ENCODE measurements around the gene DDX31. TPM values are rescaled to one million over a fixed set of nuclear protein-coding genes. Genes with fewer than 3 reads are reported as not detected.
"Not testable (repeated sequence)": the region's sequence is repeated elsewhere in the genome, so short reads cannot be mapped to it uniquely, and the experiment has no call there.

DDX31 gene
- 10 to 100 TPM in 6 of 7 donors, 1 to 10 TPM in 1; 9.7 to 19.6 (median 16.4) TPM for total RNA-seq
- 10 to 100 TPM; 10.6 to 11.0 TPM for polyA plus RNA-seq
- long read RNA-seq, donor 1, full-length matches to known transcripts, result 20 of 38 reads
- long read RNA-seq, donor 1, partial matches to known transcripts, result 4 of 38 reads
- long read RNA-seq, donor 1, other reads (novel, unspliced or antisense), result 14 of 38 reads
- long read RNA-seq, donor 2, partial matches to known transcripts, result 16 of 43 reads
- long read RNA-seq, donor 2, other reads (novel, unspliced or antisense), result 25 of 43 reads
- long read RNA-seq, donor 3, full-length matches to known transcripts, result 4 of 13 reads
- long read RNA-seq, donor 3, partial matches to known transcripts, result 2 of 13 reads
- long read RNA-seq, donor 3, other reads (novel, unspliced or antisense), result 7 of 13 reads

DNA sequence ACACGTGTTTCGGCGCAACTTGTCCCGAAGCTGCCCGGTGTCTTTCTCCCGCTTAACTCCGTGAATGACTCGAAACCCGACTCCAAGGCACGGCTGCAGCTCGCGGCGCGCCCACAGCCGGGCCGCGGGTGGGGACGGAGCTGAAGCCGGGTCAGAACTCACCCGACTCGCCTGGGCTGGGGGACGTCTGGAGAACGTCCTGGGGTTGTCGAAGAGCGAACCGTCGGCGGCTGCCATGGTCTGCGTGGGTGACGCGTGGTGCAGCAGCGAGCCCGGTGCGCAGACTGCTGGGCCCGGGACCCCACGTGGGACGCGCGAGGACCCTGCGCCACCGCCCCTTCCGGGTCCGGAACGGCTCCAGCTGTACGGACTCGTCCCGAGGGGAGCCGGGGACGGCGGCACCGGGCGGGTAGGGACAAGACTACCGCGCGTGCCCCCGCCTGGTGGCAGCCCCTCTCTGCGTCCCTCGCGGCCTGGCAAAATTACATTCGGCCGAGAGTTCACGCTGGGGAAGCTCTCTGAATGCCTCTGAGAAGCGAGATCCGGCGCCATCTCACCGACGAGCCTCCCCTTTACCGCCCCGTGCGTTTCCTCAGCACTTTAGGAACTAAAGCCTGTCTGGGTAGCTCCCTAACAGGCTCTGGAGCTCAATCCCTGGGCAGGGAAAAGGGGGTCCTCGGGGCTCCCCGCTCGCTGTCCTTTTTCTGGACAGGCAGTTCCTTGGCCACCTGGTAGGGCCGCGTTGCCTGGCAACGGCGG is at the start of gene DDX31:
DDX31 (minus strand) TSS at position 286 of the 759 bp plus-strand sequence; CDS start at position 237, 49 bp downstream.
- no peaks in the 10 kb centered on the region for H3K9me3 ChIP-seq
- no peaks in the 10 kb centered on the region for H3K27me3 ChIP-seq
- DNase-seq, result peak; percentile 86 to 93 (median 88)
- H3K27ac ChIP-seq, result peak within 1 kb of the TSS; percentile 82 to 98
- intact Hi-C loops (cut with DNase I), result loop anchor here in 2 of 4 donors (5.0 to 10.0 kb wide), 4 partner anchors 102 to 235 kb away; no protein-coding TSS in a partner anchor
- no peaks in the 10 kb centered on the region for H3K36me3 ChIP-seq
- H3K4me3 ChIP-seq, result peak within 1 kb of the TSS; percentile 92
- peak; percentile 26 for TF ChIP-seq POLR2A (IDR thresholded peaks at IDR 0.05)
- TF ChIP-seq, protein P1, sequence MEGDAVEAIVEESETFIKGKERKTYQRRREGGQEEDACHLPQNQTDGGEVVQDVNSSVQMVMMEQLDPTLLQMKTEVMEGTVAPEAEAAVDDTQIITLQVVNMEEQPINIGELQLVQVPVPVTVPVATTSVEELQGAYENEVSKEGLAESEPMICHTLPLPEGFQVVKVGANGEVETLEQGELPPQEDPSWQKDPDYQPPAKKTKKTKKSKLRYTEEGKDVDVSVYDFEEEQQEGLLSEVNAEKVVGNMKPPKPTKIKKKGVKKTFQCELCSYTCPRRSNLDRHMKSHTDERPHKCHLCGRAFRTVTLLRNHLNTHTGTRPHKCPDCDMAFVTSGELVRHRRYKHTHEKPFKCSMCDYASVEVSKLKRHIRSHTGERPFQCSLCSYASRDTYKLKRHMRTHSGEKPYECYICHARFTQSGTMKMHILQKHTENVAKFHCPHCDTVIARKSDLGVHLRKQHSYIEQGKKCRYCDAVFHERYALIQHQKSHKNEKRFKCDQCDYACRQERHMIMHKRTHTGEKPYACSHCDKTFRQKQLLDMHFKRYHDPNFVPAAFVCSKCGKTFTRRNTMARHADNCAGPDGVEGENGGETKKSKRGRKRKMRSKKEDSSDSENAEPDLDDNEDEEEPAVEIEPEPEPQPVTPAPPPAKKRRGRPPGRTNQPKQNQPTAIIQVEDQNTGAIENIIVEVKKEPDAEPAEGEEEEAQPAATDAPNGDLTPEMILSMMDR (IDR thresholded peaks at IDR 0.05), result no peak
- peaks cover 5% of the 10 kb centered on the region for H3K4me1 ChIP-seq (ENCODE audit: insufficient read depth)
- WGBS, 3 donors, result 0 to 2% (median 1%) methylated on average over 33 to 77 of the region's 77 CpGs

DNA sequence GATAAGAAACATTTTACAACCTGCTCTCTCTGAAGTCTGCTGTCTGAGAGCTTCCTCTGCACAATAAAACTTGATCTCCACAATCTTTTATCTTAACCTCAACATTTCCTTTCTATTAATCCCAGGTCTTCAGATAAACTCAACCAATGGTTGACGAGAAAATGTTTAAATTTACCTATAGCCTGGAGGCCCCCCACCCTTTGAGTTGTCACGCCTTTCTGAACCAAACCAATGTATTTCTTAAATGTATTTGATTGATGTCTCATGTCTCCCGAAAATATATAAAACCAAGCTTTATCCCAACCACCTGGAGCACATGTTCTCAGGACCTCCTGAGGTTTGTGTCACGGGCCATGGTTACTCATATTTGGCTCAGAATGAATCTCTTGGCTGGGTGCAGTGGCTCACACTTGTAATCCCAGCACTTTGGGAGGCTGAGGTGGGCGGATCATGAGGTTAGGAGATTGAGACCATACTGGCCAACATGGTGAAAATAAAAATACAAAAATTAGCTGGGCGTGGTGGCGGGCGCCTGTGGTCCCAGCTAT is 48.7 kb upstream of the DDX31 start:
- 74 to 84% (median 80%) methylated on average over 8 of the region's 8 CpGs for WGBS, 3 donors
- H3K27ac ChIP-seq; H3K4me3 ChIP-seq; H3K27me3 ChIP-seq; H3K9me3 ChIP-seq; H3K4me1 ChIP-seq (ENCODE audit: insufficient read depth); H3K36me3 ChIP-seq; intact Hi-C loops (cut with DNase I); DNase-seq: not testable (repeated sequence)

DNA sequence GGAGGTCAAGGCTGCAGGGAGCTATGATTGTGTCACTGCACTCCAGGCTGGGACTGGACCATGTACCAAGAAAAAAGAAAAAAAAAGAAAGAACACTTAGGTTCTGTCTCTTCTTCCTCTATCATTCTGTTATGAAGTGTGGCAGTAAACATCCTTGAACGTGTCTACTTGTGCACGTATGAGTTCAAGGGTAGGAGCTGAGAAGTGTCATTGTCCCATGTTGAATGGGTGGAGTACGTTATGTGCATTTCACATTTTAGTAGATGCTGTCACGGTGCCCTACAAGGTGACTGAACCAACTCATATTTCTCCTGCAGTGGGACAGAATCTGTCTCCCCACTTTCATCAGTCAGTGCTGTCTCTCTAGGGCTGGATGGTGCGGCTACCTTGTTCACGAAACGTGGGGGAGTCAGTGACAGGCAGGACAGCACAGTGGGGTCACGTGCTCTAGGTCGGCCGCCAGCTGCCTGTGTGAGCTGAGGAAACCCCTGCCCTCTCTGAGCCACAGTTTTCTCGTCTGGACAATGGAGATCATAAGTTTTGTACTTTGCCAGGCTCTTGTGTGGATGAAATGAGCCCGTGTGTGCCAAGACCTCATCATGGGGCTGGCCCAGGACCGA is 47.7 kb upstream of the DDX31 start:
- intact Hi-C loops (cut with DNase I), result no loop called here
- TF ChIP-seq POLR2A (IDR thresholded peaks at IDR 0.05), result no peak
- TF ChIP-seq, protein P1 (IDR thresholded peaks at IDR 0.05), result no peak
- no peak for TF ChIP-seq EP300 (IDR thresholded peaks at IDR 0.05)
- H3K27me3 ChIP-seq, result no peaks in the 10 kb centered on the region
- 38 to 44% (median 39%) methylated on average over 13 of the region's 13 CpGs for WGBS, 3 donors
- H3K27ac ChIP-seq, result no peak overlapping the region
- H3K36me3 ChIP-seq, result no peaks in the 10 kb centered on the region
- no peaks in the 10 kb centered on the region for H3K9me3 ChIP-seq
- H3K4me1 ChIP-seq (ENCODE audit: insufficient read depth), result no peaks in the 10 kb centered on the region
- H3K4me3 ChIP-seq, result no peak overlapping the region
- DNase-seq, result no peak

DNA sequence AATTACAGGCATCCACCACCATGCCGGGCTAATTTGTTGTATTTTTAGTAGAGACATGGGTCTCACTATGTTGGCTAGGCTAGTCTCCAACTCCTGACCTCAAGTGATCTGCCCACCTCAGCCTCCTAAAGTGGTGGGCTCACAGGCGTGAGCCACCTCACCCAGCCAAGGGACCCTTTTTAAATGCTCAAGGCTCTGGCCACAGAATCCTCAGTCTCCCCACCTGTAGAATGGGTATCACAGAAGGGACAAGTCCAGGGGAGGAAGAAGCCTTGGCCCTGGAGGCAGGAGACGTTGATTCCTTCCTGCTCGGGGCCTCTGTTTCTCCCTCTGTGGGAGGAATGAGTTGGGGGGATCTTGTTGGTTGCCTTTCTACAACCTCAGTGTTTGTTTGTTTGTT is 46.2 kb upstream of the DDX31 start:
- DNase-seq, result no peak
- H3K4me1 ChIP-seq (ENCODE audit: insufficient read depth), result no peaks in the 10 kb centered on the region
- TF ChIP-seq POLR2A (IDR thresholded peaks at IDR 0.05) (no peak), EP300 (IDR thresholded peaks at IDR 0.05) (no peak)
- TF ChIP-seq, protein P1 (IDR thresholded peaks at IDR 0.05), result no peak
- no peaks in the 10 kb centered on the region for H3K36me3 ChIP-seq
- no peak overlapping the region for H3K27ac ChIP-seq
- 90 to 97% (median 96%) methylated on average over 4 of the region's 4 CpGs for WGBS, 3 donors
- H3K9me3 ChIP-seq, result no peaks in the 10 kb centered on the region
- intact Hi-C loops (cut with DNase I), result no loop called here
- no peak overlapping the region for H3K4me3 ChIP-seq
- no peaks in the 10 kb centered on the region for H3K27me3 ChIP-seq
